Stimulated activated CD4-positive, alpha-beta T cell treated with anti-CD3 and anti-CD28 coated beads, TNF-alpha, amount 100 ng/mL, for 4 hours (primary cell): ENCODE results near the gene CAP1.

ENCODE experiments used
- DNase-seq, 3 experiments: peaks; one replicate each; pipeline ENCODE4 v3.0.0-alpha.2; 2020; ENCODE audit warnings: low read depth in 3 of 3

CAP1 gene

DNA sequence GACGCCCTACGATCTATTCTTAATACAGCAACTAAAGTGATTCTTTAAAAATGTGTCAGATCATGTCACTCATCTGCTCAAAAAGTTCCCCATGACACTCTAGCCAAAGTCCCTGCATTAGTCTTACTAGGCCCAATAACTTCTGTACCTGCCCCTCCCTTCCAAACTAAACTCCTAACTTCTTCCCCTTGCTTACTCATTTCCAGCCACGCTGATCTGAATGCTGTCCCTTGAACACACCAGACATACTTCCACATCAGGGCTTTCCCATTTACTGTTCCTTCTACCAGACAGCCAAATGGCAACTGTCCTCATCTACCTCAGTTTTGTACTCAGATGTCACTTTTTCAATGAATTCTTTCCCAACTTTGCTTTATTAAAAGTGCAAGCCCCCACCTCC, 55.3 kb downstream of the CAP1 start:
- DNase-seq = no peak

DNA sequence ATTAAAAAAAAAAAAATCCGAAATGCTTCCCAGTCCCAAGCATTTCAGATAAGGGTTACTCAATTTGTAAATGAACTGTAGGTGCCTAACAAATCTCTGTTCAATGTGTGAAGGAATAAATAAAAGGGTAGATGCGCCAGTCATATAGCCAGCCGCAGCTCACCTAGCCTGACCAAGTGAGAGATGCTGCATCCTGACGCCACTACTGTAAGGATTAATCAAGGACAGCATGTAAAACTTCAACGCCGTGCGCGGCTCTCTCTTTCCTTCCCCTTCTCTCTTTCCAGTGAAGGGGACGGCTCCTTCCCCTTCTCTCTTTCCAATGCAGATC, 56.1 kb downstream of the CAP1 start:
- DNase-seq = no peak

GRCh38 chr1:40096977-40097782, 56.7 kb downstream of the CAP1 start, which contains the start of gene PPT1:
TSS of gene PPT1 (minus strand) at chr1:40097252. CDS start at chr1:40097238, 14 bp downstream.
- peak; percentile 40 to 66 (median 55) for DNase-seq

DNA sequence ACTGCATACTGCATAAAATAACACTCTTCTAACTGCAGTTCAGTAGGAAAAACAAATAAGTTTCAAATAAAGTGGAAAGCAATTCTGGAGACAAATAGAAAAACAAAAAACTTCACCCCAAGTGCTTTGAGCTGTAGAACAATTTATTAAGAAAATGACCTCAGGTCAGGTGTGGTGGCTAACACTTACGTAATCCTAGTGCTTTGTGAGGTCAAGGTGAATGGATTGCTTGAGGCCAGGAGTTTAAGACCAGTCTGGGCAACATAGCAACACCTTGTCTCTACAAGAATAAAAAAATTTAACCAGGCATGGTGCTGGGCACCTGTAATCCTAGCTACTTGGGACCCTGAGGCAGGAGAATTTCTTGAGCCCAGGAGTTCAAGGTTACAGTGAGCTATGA, 61.5 kb downstream of the CAP1 start:
- DNase-seq = no peak

DNA sequence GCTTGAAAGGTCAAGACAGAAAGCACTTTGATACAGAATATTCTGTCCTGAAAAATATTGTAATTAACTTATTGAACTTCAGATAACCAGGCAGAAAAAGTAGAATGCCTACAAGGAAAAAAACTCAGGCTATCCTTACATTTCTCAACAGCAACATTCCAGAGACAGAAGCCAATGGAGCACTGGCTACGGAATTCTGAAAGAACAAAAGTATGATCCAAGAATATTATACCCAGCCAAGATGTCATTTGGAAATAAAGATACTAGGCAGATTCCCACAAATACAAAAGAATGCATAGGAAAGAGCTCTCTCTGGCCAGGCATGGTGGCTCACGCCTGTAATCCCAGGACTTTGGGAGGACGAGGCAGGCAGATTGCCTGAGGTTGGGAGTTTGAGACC, 62.4 kb downstream of the CAP1 start:
- DNase-seq = no peak

GRCh38 chr1:40105028-40105427, 64.5 kb downstream of the CAP1 start:
- DNase-seq = no peak

DNA sequence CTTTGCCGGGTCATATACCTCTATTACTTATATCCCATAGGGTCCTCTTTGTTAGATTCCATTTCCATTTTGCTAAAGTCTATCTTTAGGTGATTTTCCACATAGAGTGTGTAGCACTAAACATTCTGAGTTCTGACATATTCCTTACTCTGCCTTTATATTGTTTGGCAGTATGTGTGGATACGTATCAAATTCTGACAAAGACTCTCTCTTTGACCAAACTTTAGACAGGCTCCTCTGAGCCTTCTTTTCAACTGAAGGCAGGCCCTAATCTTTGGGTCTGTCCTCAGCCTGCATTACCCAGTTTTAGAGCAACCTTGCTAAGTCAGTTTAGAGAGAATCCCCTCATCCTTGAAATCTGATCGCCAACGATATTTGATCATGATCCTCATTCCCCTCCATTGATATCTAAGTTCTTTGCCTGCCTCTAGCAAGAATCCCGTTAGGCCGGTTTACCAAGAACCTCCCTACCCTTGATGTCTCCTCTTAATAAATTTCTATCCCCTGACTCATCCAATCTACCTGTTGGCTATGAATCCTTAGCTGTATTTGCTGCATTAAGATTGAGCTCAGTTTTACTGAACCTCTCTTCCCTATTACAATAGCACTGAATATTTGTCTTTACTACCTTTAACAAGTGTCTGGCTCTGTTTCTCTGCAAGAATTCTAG, 66.9 kb downstream of the CAP1 start:
- no peak for DNase-seq

- DNase-seq = no peak
These were observed 69.9 kb downstream of the CAP1 start for GRCh38 chr1:40110389-40110788.

DNA sequence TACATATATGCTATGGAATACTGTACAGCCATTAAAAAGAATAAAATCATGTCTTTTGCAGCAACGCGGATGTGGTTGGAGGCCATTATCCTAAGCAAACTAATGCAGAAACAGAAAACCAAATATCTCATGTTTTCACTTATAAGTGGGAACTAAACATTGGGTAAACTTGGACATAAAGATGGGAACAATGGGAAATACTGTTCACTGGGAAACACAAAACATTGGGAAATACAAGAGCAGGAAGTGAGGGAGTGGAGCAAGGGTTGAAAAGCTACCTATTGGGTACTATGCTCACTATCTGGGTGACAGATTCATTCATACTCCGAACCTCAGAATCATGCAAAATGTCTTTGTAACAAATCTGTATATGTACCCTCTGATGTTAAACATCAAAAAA, 73.9 kb downstream of the CAP1 start:
- DNase-seq = no peak

DNA sequence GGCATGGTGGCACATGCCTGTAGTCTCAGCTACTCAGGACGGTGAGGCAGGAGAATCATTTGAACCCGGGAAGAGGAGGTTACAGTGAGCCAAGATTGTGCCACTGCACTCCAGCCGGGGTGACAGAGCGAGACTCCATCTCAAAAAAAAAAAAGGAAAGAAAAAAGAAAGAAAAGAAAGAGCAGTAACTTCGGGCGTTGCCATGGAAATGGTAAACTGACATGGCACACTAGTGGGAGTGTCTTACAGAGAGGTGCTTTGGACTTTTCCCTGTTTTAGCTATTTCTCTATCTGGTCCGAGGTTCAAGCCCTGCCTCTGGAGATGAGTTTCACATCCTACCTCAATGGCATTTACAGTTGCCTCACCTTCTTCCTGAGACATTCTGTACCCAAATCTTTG, 79.6 kb downstream of the CAP1 start:
- no peak for DNase-seq
